ENCODE measurements around the gene ZNF22.

ZNF22 gene

DNA sequence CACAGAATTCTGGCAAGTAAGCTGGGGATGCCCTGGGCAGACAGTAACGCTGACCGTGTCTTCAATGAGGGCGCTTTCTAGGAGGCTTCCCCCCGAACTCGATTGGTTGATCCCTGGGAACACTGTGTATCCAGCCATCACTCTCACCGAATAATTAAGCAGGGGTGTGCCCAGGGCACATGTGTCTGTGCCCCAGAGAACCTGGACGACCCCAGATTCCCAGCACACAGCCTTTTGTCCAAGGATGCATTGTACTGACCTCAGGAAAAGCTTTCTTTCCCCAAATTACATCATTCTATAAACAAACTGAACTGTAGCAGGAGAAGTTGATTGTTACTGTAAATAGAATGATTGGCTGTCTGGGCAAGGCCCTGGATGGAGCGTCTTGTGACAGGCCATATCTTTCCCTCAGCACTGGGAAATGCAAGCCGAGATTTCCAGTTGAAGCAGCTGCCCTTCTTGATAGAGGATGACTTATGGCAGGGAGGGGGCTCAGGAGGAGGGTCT lies 15.5 kb upstream of the ZNF22 start:
- DNase-seq (ENCODE audit: low read depth): no peak
- TF ChIP-seq, protein P1, sequence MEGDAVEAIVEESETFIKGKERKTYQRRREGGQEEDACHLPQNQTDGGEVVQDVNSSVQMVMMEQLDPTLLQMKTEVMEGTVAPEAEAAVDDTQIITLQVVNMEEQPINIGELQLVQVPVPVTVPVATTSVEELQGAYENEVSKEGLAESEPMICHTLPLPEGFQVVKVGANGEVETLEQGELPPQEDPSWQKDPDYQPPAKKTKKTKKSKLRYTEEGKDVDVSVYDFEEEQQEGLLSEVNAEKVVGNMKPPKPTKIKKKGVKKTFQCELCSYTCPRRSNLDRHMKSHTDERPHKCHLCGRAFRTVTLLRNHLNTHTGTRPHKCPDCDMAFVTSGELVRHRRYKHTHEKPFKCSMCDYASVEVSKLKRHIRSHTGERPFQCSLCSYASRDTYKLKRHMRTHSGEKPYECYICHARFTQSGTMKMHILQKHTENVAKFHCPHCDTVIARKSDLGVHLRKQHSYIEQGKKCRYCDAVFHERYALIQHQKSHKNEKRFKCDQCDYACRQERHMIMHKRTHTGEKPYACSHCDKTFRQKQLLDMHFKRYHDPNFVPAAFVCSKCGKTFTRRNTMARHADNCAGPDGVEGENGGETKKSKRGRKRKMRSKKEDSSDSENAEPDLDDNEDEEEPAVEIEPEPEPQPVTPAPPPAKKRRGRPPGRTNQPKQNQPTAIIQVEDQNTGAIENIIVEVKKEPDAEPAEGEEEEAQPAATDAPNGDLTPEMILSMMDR (IDR thresholded peaks at IDR 0.05; ENCODE audit: insufficient read depth, low read depth, low read length, missing control alignments): no peak
- no peak overlapping the region for H3K4me3 ChIP-seq (ENCODE audit: low read length)

DNA sequence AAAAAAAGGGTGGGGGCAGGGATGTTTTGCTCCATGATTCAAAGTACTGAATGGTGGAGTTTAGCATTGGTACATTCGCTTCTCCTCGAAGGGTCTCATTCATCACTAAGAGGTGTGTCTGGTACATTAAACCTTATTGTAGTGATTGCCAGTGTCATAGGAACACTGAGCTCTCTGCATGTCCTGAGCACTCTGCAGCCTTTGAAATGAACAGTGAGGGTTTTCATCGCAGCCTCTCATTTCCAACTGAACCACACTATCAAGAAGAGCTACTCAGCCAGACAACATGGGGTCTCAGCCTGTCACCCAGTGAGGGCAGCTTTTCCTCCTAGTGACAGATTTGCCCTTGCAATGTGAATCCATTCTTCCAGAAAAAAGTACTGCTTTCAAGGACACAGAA lies 14.5 kb upstream of the ZNF22 start:
- DNase-seq (ENCODE audit: low read depth): no peak
- no peak overlapping the region for H3K4me3 ChIP-seq (ENCODE audit: low read length)
- TF ChIP-seq, protein P1 (IDR thresholded peaks at IDR 0.05; ENCODE audit: insufficient read depth, low read depth, low read length, missing control alignments): no peak

DNA sequence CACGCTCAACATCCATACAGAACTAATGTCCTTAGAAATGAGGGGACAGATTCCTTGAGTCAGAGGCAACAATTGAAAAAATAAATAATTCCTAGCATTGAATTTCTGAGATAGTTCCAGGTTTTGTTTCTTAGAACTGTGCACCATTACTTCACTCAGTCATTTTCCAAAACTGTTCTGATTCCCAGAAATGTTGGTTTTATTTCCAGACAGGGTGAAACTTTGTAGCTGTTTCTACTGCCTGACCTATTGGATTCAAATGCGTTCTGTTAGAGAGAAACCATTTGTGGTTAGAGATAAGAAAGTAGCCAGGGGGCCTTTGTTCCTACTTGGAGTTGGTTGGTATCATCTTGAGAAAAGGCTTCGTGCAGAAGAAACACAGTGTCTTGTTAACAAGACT lies 14.1 kb upstream of the ZNF22 start:
- no peak overlapping the region for H3K4me3 ChIP-seq (ENCODE audit: low read length)
- TF ChIP-seq, protein P1 (IDR thresholded peaks at IDR 0.05; ENCODE audit: insufficient read depth, low read depth, low read length, missing control alignments): no peak
- DNase-seq (ENCODE audit: low read depth): no peak

DNA sequence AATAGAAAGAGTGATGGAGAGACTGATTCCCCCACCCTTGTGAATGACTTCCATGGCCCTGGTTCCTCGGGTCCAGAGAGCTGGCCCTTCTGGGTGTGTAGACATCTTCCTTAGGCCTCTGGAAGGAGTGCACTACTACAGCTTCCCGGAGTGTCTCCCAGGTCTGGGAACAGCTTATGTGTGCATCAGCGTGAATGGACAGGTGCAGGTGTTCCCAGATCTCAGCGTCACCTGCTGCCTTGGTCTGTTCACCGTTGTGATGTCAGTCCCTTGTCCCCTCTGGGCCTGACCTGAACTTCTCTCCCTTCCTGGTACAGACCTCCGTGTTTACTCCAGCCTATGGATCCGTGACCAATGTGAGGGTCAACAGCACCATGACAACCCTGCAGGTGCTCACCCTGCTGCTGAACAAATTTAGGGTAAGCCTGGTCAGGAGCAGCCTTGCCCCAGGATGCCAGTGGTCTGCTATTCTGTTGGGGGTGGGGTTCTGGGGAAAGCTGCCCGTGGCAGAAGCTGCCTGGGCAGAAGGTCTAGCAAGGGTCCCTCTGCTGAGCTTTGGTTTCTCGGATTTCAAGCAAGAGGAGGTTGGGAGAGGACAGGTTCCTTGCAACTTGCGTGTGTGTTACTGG lies 11.7 kb upstream of the ZNF22 start:
- no peak for DNase-seq (ENCODE audit: low read depth)
- TF ChIP-seq, protein P1 (IDR thresholded peaks at IDR 0.05; ENCODE audit: insufficient read depth, low read depth, low read length, missing control alignments): no peak
- no peak overlapping the region for H3K4me3 ChIP-seq (ENCODE audit: low read length)

DNA sequence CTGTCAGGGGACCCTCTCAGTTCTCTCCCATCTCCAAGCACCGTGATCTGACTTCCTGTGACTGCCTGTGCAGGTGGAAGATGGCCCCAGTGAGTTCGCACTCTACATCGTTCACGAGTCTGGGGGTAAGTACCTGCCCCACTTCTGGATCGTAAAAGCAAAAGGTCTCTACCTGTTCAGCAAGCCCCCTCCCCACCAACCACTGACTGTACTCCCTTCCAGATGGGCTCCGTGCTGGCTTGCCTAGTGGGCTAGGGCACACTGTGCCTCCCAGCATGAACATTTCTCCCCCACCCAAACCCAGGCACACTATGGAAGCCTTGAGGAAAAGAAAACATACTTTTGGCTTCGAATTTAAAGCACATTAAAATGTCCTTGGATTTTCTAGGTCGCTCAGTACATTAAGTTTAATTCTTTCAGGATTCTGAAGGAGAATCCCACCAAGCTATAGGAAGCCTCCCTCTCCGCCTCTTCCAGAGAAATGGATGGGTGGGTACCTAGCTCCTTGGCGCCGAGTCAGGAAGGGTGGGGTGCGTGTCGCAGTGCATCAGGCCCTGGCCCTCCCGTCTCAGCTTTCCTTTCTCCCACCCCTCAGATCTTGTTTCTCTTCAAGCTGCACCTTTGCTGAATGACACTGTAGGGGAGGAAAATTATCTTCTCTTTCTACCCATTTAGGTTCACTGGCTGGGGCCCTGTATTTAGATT lies 11.0 kb upstream of the ZNF22 start:
- TF ChIP-seq, protein P1 (IDR thresholded peaks at IDR 0.05; ENCODE audit: insufficient read depth, low read depth, low read length, missing control alignments): no peak
- no peak overlapping the region for H3K4me3 ChIP-seq (ENCODE audit: low read length)
- no peak for DNase-seq (ENCODE audit: low read depth)

DNA sequence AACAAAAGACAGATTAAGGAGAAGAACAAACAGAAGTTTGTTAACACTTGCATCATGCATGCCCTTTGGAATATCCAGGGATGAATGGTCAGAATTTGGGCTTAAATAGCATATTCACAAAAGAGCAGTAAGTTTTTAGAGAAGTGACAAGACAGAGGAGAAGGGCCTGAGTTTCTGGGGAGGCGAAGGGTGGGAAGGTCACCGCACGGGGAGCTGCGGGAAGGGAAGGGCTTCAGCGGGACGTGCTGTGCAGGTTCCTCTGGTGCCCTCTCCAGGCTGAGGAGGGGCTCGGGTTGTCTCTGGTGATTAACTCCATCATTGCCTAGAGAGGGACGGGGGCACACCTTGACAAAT lies 10.4 kb upstream of the ZNF22 start:
- DNase-seq (ENCODE audit: low read depth): no peak
- H3K4me3 ChIP-seq (ENCODE audit: low read length): no peak overlapping the region
- TF ChIP-seq, protein P1 (IDR thresholded peaks at IDR 0.05; ENCODE audit: insufficient read depth, low read depth, low read length, missing control alignments): peak; percentile 8

Data from epithelial cell of esophagus (primary cell).